Activated naive CD4-positive, alpha-beta T cell treated with anti-CD3 and anti-CD28 coated beads for 36 hours (primary cell): ENCODE results near the gene POLR3B. TPM values are rescaled to one million over a fixed set of nuclear protein-coding genes. Genes with fewer than 3 reads are reported as not detected.

Experiments used
- CTCF ChIA-PET: fragments of 350-600 bp; sonication (Branson Sonifier 250); formaldehyde crosslinking; loops from one replicate; lab custom pipeline; 2021; ENCODE audit warnings: antibody characterized with exemption; lab: Charles Lee
- DNase-seq: peaks from one replicate; pipeline ENCODE4 v3.0.0-alpha.2; 2020
- H3K27ac Mint-ChIP-seq: one replicate; pipeline ENCODE4 v1.8.0; 2021; ENCODE audit warnings: mild to moderate bottlenecking, mixed read lengths
- H3K27me3 Mint-ChIP-seq: one replicate; pipeline ENCODE4 v1.8.0; 2021; ENCODE audit warnings: low read depth, mixed read lengths
- H3K36me3 Mint-ChIP-seq: one replicate; pipeline ENCODE4 v1.8.0; 2021; ENCODE audit warnings: low read depth, mixed read lengths
- H3K4me1 Mint-ChIP-seq: one replicate; pipeline ENCODE4 v1.8.0; 2021; ENCODE audit warnings: low read depth, mixed read lengths
- H3K4me3 Mint-ChIP-seq: one replicate; pipeline ENCODE4 v1.8.0; 2021; ENCODE audit warnings: mild to moderate bottlenecking, moderate library complexity, mixed read lengths
- H3K9me3 Mint-ChIP-seq: one replicate; pipeline ENCODE4 v1.8.0; 2021; ENCODE audit warnings: mixed read lengths
- intact Hi-C: fragments of 100-400 bp; cut with micrococcal nuclease; formaldehyde crosslinking; loops from one replicate; pipeline ENCODE4 v1.15.1; 2023
- total RNA-seq, 2 experiments: library from RNA; stranded (reverse); gene quantifications; one replicate each; pipeline ENCODE4 v1.2.3, GENCODE V29; 2021

The POLR3B gene
- total RNA-seq, 2 experiments from 2014 or later = 6.4 to 6.8 TPM

DNA sequence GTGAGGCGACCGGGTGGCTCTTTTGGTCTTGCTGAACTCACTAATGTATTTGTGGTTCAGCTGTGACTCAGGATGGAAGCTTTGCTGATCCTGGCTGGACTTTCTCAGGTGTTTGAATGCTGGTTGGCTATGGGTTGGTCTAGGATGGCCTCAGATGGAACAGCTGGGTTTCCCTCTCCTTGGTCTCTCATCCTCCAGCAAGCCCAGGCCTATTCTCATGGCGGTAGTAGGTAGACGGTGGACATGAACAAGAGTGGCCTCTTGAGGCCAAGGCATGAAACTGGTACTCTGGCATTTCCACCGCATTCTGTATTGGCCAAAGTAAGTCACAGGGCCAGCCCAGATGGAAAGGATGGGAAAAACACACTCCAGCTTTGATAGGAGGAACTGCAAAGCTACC, 11.8 kb upstream of the POLR3B start:
- Mint-ChIP-seq H3K36me3 (peaks cover 3% of the 10 kb centered on the region), H3K4me3 (no peak overlapping the region), H3K27ac (no peak overlapping the region), H3K27me3 (no peaks in the 10 kb centered on the region), H3K9me3 (no peaks in the 10 kb centered on the region), H3K4me1 (no peaks in the 10 kb centered on the region)
- intact Hi-C loops = loop anchor here (1.0 kb wide), 1 partner anchor 118 kb away; no protein-coding TSS in a partner anchor
- DNase-seq = peak; percentile 15
- CTCF ChIA-PET = interaction anchor here (1.5 to 2.5 kb wide), 2 partner anchors 11 to 63 kb away, joined by 4 to 9 read pairs; partner anchors contain the start of gene POLR3B

DNA sequence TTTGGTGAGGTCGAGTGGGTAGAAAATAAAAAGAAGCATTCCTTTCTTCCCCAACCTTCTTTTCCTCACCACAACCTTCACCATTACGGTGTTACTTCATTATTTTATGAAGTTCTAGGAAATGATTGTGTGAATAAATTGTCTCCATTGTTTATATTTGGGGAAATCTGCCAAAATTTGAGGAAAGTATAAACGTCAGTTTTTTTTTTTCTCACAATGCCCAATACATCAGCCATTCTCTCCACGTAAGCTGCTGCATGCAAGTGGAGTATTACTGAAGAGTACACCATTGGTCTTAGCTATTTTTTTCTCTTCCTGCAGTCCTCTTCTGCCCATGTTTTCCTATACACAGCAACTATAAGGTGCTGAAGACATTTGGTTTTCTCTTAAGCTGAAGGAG, 9.1 kb upstream of the POLR3B start:
- no peaks in the 10 kb centered on the region for H3K4me1 Mint-ChIP-seq
- no peaks in the 10 kb centered on the region for H3K36me3 Mint-ChIP-seq
- CTCF ChIA-PET = interaction anchor here (0.6 kb wide), 1 partner anchor 16 kb away, joined by 6 read pairs; no protein-coding TSS in a partner anchor
- H3K9me3 Mint-ChIP-seq = no peaks in the 10 kb centered on the region
- no peak for DNase-seq
- intact Hi-C loops = no loop called here
- H3K27ac Mint-ChIP-seq = no peak overlapping the region
- no peaks in the 10 kb centered on the region for H3K27me3 Mint-ChIP-seq
- H3K4me3 Mint-ChIP-seq = no peak overlapping the region

DNA sequence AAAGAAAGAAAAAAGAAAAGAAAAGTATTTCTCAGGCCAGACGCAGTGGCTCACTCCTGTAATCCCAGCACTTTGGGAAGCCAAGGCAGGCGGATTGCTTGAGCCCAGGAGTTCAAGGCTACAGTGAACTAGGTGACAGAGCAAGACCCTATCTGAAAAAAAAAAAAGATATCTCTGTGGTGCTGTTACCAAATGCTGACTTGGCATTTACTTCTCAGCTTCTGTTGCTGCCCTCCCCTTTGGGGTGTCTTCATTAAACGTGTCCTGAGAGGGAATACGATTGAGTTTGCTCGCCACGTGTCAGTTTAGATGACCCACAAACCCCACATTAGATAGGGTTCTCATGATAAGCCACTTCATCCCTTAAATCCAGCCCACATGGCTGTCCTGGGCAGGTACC, 4.4 kb upstream of the POLR3B start:
- Mint-ChIP-seq H3K4me3 (no peak overlapping the region), H3K9me3 (no peaks in the 10 kb centered on the region), H3K27me3 (no peaks in the 10 kb centered on the region), H3K4me1 (peaks cover 6% of the 10 kb centered on the region), H3K27ac (no peak overlapping the region), H3K36me3 (no peaks in the 10 kb centered on the region)
- CTCF ChIA-PET = no interaction called here
- intact Hi-C loops = no loop called here
- no peak for DNase-seq

GRCh38 chr12:106358396-106359241, 1.1 kb downstream of the POLR3B start:
- CTCF ChIA-PET = interaction anchor here (0.8 to 3.0 kb wide), 13 partner anchors 8 to 563 kb away, joined by 3 to 14 read pairs (median 4); no protein-coding TSS in a partner anchor
- Mint-ChIP-seq H3K4me1 (peaks cover 11% of the 10 kb centered on the region), H3K27ac (peak overlapping the region; percentile 89), H3K36me3 (peaks cover 1% of the 10 kb centered on the region), H3K4me3 (peak overlapping the region; percentile 92), H3K27me3 (no peaks in the 10 kb centered on the region), H3K9me3 (no peaks in the 10 kb centered on the region)
- no peak for DNase-seq
- intact Hi-C loops = loop anchor here (1.0 to 5.0 kb wide), 3 partner anchors 394 to 598 kb away; partner anchors contain the start of gene RIC8B

DNA sequence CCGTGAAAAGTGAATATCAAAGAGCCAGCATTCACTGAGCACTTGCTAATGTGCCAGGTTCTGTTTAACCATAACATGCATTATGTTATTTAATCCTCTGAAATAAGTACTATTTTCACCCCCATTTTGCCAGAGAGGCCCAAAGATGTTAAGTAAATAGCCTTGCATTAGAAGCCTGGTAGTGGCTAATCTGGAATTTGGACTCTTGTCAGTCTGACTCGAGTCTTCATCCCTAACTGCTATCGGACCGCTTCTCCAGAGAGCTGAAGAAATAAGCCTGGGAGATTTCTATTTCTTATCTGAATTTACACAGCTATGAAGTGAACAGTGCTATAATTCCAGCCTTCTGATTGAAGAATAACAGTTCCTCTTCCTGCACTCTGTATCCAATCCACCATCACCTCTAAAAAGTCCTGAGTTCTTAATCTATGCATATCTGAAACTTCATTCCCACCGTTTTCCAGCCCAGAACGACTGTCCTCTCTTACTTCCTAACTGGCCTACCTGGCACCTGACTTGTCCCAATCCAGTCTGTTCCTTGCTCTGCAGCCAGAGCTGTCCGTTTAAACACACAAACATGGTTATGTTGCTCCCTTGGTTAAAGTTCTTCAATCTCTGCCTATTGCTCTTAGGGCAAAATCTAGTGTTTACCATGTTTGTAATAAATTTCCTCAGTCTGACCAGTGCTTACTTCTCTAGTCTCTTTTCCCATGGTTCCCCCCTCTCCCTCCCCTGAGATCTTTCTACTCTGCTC, 2.3 kb downstream of the POLR3B start:
- no peak overlapping the region for H3K27ac Mint-ChIP-seq
- intact Hi-C loops = loop anchor here (5.0 kb wide), 2 partner anchors 392 to 412 kb away; partner anchors contain the start of gene RIC8B
- H3K4me1 Mint-ChIP-seq = peaks cover 11% of the 10 kb centered on the region

GRCh38 chr12:106360400-106360994, 2.9 kb downstream of the POLR3B start:
- H3K4me3 Mint-ChIP-seq = no peak overlapping the region
- peaks cover 6% of the 10 kb centered on the region for H3K36me3 Mint-ChIP-seq
- CTCF ChIA-PET = interaction anchor here (1.0 kb wide), 1 partner anchor 137 kb away, joined by 3 read pairs; no protein-coding TSS in a partner anchor
- no peak overlapping the region for H3K27ac Mint-ChIP-seq
- DNase-seq = no peak
- no peaks in the 10 kb centered on the region for H3K9me3 Mint-ChIP-seq
- no peaks in the 10 kb centered on the region for H3K27me3 Mint-ChIP-seq
- H3K4me1 Mint-ChIP-seq = peaks cover 11% of the 10 kb centered on the region
- intact Hi-C loops = no loop called here

More for the DNA sequence above, 2.3 kb downstream of the POLR3B start:
- no peak for DNase-seq
- Mint-ChIP-seq H3K9me3 (no peaks in the 10 kb centered on the region), H3K4me3 (no peak overlapping the region), H3K27me3 (no peaks in the 10 kb centered on the region), H3K36me3 (peaks cover 6% of the 10 kb centered on the region)
- CTCF ChIA-PET = no interaction called here

DNA sequence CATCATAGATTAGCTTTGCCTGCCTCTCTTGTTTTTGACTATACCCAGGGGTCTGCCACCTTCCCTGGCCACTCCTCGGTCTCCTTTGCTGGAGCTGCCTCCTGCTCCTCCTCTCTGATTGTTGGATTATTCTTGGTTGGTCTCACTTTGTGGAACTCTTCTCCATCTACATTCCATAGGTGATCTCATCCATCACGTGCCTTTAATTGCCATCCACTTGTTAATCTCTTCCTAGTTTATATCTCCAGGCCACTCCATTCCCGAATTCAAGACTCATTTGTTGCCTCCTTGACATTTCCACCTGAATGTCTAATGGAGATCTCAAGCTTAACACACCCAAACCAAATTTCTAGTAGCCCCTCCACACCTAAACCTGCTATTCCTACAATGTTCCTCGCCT, 5.4 kb downstream of the POLR3B start:
- DNase-seq = no peak
- CTCF ChIA-PET = interaction anchor here (0.6 to 1.6 kb wide), 2 partner anchors 136 to 1740 kb away, joined by 3 to 8 read pairs; no protein-coding TSS in a partner anchor
- Mint-ChIP-seq H3K4me3 (no peak overlapping the region), H3K9me3 (no peaks in the 10 kb centered on the region), H3K36me3 (peaks cover 8% of the 10 kb centered on the region), H3K27ac (no peak overlapping the region), H3K4me1 (peaks cover 5% of the 10 kb centered on the region), H3K27me3 (no peaks in the 10 kb centered on the region)
- intact Hi-C loops = no loop called here

DNA sequence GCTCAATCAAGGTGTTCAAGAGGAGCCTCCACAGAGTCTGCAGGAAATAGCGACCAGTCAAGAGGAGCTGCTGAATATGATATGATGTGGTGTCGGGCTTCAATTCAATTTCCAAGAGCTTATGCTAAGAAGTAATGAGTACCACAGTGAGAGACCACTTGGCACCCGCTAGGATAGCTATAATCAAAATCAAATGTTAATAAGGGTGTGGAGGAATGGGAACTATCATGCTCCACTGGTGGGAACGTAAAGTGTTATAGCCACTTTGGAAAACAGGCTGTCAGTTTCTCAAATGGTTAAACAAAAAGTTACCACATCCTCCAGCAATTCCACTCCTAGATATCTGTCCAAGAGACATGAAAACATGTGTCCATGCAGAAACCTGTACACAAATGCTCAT, 6.7 kb downstream of the POLR3B start:
- Mint-ChIP-seq H3K4me1 (peaks cover 2% of the 10 kb centered on the region), H3K4me3 (no peak overlapping the region), H3K27ac (no peak overlapping the region), H3K27me3 (no peaks in the 10 kb centered on the region), H3K9me3 (no peaks in the 10 kb centered on the region), H3K36me3 (peaks cover 10% of the 10 kb centered on the region)
- DNase-seq = no peak
- intact Hi-C loops = no loop called here
- CTCF ChIA-PET = interaction anchor here (1.6 kb wide), 1 partner anchor 137 kb away, joined by 8 read pairs; no protein-coding TSS in a partner anchor

DNA sequence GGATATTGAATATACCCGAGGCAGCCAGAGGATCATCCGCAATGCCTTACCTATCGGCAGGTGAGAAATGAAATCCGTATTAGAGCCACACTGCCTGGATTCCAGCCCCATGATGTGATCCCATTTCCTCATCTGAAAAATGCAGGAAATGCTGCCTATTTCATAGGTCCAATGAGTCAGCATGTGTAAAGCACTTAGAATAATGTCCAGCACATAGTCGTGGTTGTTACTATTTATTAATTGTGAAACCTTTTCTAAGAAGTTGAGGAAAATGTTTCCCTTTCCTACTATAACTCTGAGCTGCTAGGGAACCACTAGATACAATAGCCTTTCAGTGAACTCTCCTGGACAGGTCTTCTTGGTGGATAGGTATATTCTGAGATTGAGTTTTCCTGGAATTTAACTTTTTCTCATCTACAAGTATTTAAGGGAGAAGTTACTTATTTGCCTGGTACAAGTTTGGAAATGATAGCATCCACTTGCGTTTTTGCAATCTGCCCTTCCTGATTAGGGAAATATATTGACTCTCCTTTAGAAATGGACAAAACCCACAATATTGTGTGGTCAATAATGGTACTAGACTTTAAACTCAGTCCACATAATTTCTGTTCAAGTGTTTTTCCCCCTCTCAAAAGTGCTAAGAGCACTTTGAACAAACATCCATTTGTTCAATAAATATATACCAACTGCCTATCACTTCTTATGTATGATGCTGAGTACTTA, 12.2 kb downstream of the POLR3B start:
- Mint-ChIP-seq H3K27ac (no peak overlapping the region), H3K9me3 (peaks cover 4% of the 10 kb centered on the region), H3K4me3 (no peak overlapping the region), H3K36me3 (peaks cover 33% of the 10 kb centered on the region), H3K4me1 (no peaks in the 10 kb centered on the region), H3K27me3 (no peaks in the 10 kb centered on the region)
- intact Hi-C loops = no loop called here
- DNase-seq = no peak
- CTCF ChIA-PET = no interaction called here

DNA sequence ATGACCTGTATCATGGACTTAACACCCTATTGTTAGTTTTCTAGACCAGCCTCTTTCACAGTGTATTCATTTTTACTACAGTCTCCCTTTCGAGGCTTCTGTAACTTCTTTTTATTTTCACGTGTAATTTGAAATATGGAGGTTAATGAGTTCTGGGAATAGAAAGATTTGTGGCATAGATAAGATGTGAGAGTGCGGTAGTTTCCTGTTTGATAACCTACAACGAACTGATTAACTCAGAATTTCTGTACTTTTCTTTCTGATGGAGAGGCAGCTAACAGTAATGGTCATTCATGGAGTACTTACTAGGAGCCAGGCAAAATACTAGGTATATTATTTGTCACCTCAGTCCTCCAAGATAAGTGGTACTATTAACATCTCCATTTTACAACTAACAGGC, 21.2 kb downstream of the POLR3B start:
- no peak for DNase-seq
- Mint-ChIP-seq H3K27ac (no peak overlapping the region), H3K36me3 (peaks cover 52% of the 10 kb centered on the region), H3K9me3 (no peaks in the 10 kb centered on the region), H3K27me3 (no peaks in the 10 kb centered on the region), H3K4me3 (no peak overlapping the region), H3K4me1 (peaks cover 11% of the 10 kb centered on the region)
- intact Hi-C loops = no loop called here
- CTCF ChIA-PET = interaction anchor here (0.6 to 1.4 kb wide), 3 partner anchors 22 to 720 kb away, joined by 3 to 7 read pairs (median 3); partner anchors contain the start of gene POLR3B

- intact Hi-C loops = loop anchor here (10.0 kb wide), 1 partner anchor 344 kb away; no protein-coding TSS in a partner anchor
- CTCF ChIA-PET = interaction anchor here (1.6 kb wide), 1 partner anchor 24 kb away, joined by 4 read pairs; the partner anchor contains the start of gene POLR3B
- Mint-ChIP-seq H3K9me3 (no peaks in the 10 kb centered on the region), H3K36me3 (peaks cover 40% of the 10 kb centered on the region), H3K27me3 (no peaks in the 10 kb centered on the region), H3K4me3 (no peak overlapping the region), H3K4me1 (peaks cover 11% of the 10 kb centered on the region), H3K27ac (no peak overlapping the region)
- no peak for DNase-seq
These were observed 23.4 kb downstream of the POLR3B start for GRCh38 chr12:106380954-106381353.
